ENCODE results near the gene ATP6V1G3.
"Not testable (repeated sequence)": the region's sequence is repeated elsewhere in the genome, so short reads cannot be mapped to it uniquely, and the experiment has no call there.

Gene ATP6V1G3

GRCh38 chr1:198524127-198524526 is 16.4 kb downstream of the ATP6V1G3 start:
- no CpG with 5 or more reads among the region's 10 CpGs for WGBS (ENCODE audit: insufficient coverage, insufficient read length)
- not testable (repeated sequence) for H3K27me3 ChIP-seq (ENCODE audit: control insufficient read depth, insufficient read depth, low read length); DNase-seq (ENCODE audit: low read depth, low spot score); H3K4me1 ChIP-seq (ENCODE audit: control insufficient read depth, insufficient read depth, low read length); H3K27ac ChIP-seq (ENCODE audit: low read length); H3K36me3 ChIP-seq (ENCODE audit: control insufficient read depth, insufficient read depth, low read length); H3K4me3 ChIP-seq (ENCODE audit: low read length); H3K9me3 ChIP-seq (ENCODE audit: control insufficient read depth, insufficient read depth, low read length)

GRCh38 chr1:198523182-198523950 is 17.1 kb downstream of the ATP6V1G3 start:
- no peak overlapping the region for H3K27ac ChIP-seq (ENCODE audit: low read length)
- H3K9me3 ChIP-seq (ENCODE audit: control insufficient read depth, insufficient read depth, low read length) = no peaks in the 10 kb centered on the region
- H3K27me3 ChIP-seq (ENCODE audit: control insufficient read depth, insufficient read depth, low read length) = no peaks in the 10 kb centered on the region
- H3K4me1 ChIP-seq (ENCODE audit: control insufficient read depth, insufficient read depth, low read length) = peaks cover 2% of the 10 kb centered on the region
- WGBS (ENCODE audit: insufficient coverage, insufficient read length) = no CpG with 5 or more reads among the region's 2 CpGs
- no peaks in the 10 kb centered on the region for H3K36me3 ChIP-seq (ENCODE audit: control insufficient read depth, insufficient read depth, low read length)
- H3K4me3 ChIP-seq (ENCODE audit: low read length) = no peak overlapping the region
- DNase-seq (ENCODE audit: low read depth, low spot score) = no peak

DNA sequence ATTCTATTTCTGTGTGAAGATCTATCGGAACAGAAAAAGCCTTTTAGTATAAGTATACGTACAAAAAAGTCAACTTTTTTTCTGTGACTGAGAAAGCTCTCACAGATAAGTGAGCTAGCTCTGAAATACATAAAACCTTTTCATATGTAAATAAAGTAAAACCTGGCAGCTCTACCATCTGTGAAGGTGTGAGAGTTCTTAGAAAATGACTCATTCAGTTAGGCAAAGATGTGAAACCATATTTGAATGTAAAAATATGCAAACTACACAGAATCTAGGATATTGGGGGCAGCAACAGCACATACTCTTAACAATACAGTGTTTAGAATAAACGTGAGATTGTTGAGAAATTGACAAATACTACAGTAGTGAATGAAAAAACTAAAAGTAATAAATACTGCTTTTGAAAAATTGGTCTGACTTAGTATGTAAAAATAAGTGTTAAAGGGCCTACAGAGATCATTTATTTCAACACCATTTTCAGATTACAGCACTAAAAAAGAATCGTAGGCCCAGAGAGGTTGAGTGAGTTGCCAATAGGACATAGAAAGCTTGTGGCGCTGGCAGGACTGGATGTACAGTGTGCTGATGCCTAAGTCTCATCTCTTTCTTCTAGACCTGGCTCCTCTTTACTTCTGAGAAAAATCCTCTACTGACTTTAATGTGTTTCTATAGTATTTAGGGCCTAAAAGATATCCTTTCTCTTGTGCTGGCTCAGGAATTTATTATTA is 19.8 kb downstream of the ATP6V1G3 start:
- WGBS (ENCODE audit: insufficient coverage, insufficient read length) = no CpG with 5 or more reads among the region's 5 CpGs
- no peaks in the 10 kb centered on the region for H3K27me3 ChIP-seq (ENCODE audit: control insufficient read depth, insufficient read depth, low read length)
- no peak overlapping the region for H3K4me3 ChIP-seq (ENCODE audit: low read length)
- peaks cover 2% of the 10 kb centered on the region for H3K4me1 ChIP-seq (ENCODE audit: control insufficient read depth, insufficient read depth, low read length)
- no peaks in the 10 kb centered on the region for H3K9me3 ChIP-seq (ENCODE audit: control insufficient read depth, insufficient read depth, low read length)
- no peak for DNase-seq (ENCODE audit: low read depth, low spot score)
- H3K36me3 ChIP-seq (ENCODE audit: control insufficient read depth, insufficient read depth, low read length) = no peaks in the 10 kb centered on the region
- H3K27ac ChIP-seq (ENCODE audit: low read length) = no peak overlapping the region

- H3K4me3 ChIP-seq (ENCODE audit: low read length) = no peak overlapping the region
- H3K9me3 ChIP-seq (ENCODE audit: control insufficient read depth, insufficient read depth, low read length) = no peaks in the 10 kb centered on the region
- no peaks in the 10 kb centered on the region for H3K27me3 ChIP-seq (ENCODE audit: control insufficient read depth, insufficient read depth, low read length)
- WGBS (ENCODE audit: insufficient coverage, insufficient read length) = no CpG with 5 or more reads among the region's 10 CpGs
- peaks cover 2% of the 10 kb centered on the region for H3K4me1 ChIP-seq (ENCODE audit: control insufficient read depth, insufficient read depth, low read length)
- H3K27ac ChIP-seq (ENCODE audit: low read length) = no peak overlapping the region
- DNase-seq (ENCODE audit: low read depth, low spot score) = no peak
- H3K36me3 ChIP-seq (ENCODE audit: control insufficient read depth, insufficient read depth, low read length) = no peaks in the 10 kb centered on the region
These were observed 20.6 kb downstream of the ATP6V1G3 start for GRCh38 chr1:198519639-198520501.

- DNase-seq (ENCODE audit: low read depth, low spot score) = no peak
- Histone ChIP-seq H3K36me3 (ENCODE audit: control insufficient read depth, insufficient read depth, low read length) (no peaks in the 10 kb centered on the region), H3K4me3 (ENCODE audit: low read length) (no peak overlapping the region), H3K9me3 (ENCODE audit: control insufficient read depth, insufficient read depth, low read length) (no peaks in the 10 kb centered on the region), H3K4me1 (ENCODE audit: control insufficient read depth, insufficient read depth, low read length) (peaks cover 2% of the 10 kb centered on the region), H3K27me3 (ENCODE audit: control insufficient read depth, insufficient read depth, low read length) (no peaks in the 10 kb centered on the region), H3K27ac (ENCODE audit: low read length) (no peak overlapping the region)
These were observed 22.8 kb downstream of the ATP6V1G3 start for GRCh38 chr1:198517623-198518199.

GRCh38 chr1:198500096-198500495 is 40.4 kb downstream of the ATP6V1G3 start:
- H3K27me3 ChIP-seq (ENCODE audit: control insufficient read depth, insufficient read depth, low read length) = no peaks in the 10 kb centered on the region
- DNase-seq (ENCODE audit: low read depth, low spot score) = no peak
- no peaks in the 10 kb centered on the region for H3K4me1 ChIP-seq (ENCODE audit: control insufficient read depth, insufficient read depth, low read length)
- H3K9me3 ChIP-seq (ENCODE audit: control insufficient read depth, insufficient read depth, low read length) = no peaks in the 10 kb centered on the region; the same call in 1 of the 2 replicates
- no peaks in the 10 kb centered on the region for H3K36me3 ChIP-seq (ENCODE audit: control insufficient read depth, insufficient read depth, low read length)
- no peak overlapping the region for H3K27ac ChIP-seq (ENCODE audit: low read length)
- H3K4me3 ChIP-seq (ENCODE audit: low read length) = no peak overlapping the region

DNA sequence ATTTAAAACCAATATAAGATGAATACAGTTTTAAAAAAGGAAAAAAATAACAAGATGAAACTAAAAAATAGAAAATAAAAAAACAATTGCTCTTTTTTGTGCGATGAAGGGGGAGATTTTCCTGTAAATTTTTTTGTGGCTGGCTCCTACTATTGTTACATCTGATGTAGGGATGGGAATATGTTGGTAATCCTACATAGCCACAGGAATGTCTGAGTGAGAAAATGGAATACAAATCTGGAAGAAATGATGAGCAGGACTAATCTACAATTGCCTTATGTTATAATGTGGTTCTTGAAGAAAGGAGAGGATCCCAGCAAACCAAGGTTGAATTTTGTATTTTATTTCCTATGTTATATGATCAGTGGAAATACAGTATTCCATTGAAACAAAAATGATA is 40.9 kb downstream of the ATP6V1G3 start:
- H3K4me3 ChIP-seq (ENCODE audit: low read length) = no peak overlapping the region
- no peaks in the 10 kb centered on the region for H3K4me1 ChIP-seq (ENCODE audit: control insufficient read depth, insufficient read depth, low read length)
- no peaks in the 10 kb centered on the region; the same call in 1 of the 2 replicates for H3K9me3 ChIP-seq (ENCODE audit: control insufficient read depth, insufficient read depth, low read length)
- no peak for DNase-seq (ENCODE audit: low read depth, low spot score)
- no peaks in the 10 kb centered on the region for H3K36me3 ChIP-seq (ENCODE audit: control insufficient read depth, insufficient read depth, low read length)
- no CpG with 5 or more reads among the region's 1 CpG for WGBS (ENCODE audit: insufficient coverage, insufficient read length)
- H3K27me3 ChIP-seq (ENCODE audit: control insufficient read depth, insufficient read depth, low read length) = no peaks in the 10 kb centered on the region
- no peak overlapping the region for H3K27ac ChIP-seq (ENCODE audit: low read length)

DNA sequence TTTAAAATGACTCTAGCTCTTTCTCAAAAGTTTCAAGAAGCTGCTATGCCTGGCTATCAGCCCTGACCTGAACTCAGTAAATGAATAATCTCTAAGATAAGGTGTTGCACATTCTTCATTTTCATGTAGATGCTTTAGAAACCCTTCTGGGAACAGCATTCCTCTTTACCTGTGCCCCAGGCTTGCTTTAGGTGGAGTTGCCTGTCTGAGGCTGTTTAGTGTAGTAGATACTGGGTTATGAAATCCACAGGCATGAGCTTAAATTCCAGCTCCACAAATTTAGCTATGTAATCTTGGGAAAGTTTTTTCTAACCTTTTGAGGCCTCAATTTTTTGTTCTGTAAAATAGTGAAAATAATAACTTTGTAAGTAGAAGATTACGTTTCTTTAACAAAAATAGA is 41.6 kb downstream of the ATP6V1G3 start:
- Histone ChIP-seq H3K9me3 (ENCODE audit: control insufficient read depth, insufficient read depth, low read length) (no peaks in the 10 kb centered on the region; the same call in 1 of the 2 replicates), H3K27ac (ENCODE audit: low read length) (no peak overlapping the region), H3K27me3 (ENCODE audit: control insufficient read depth, insufficient read depth, low read length) (no peaks in the 10 kb centered on the region), H3K4me1 (ENCODE audit: control insufficient read depth, insufficient read depth, low read length) (no peaks in the 10 kb centered on the region), H3K4me3 (ENCODE audit: low read length) (no peak overlapping the region), H3K36me3 (ENCODE audit: control insufficient read depth, insufficient read depth, low read length) (no peaks in the 10 kb centered on the region)
- no CpG with 5 or more reads among the region's 1 CpG for WGBS (ENCODE audit: insufficient coverage, insufficient read length)
- no peak for DNase-seq (ENCODE audit: low read depth, low spot score)

GRCh38 chr1:198498103-198498385 is 42.4 kb downstream of the ATP6V1G3 start:
- Histone ChIP-seq H3K4me3 (ENCODE audit: low read length) (no peak overlapping the region), H3K9me3 (ENCODE audit: control insufficient read depth, insufficient read depth, low read length) (no peaks in the 10 kb centered on the region; the same call in 1 of the 2 replicates), H3K36me3 (ENCODE audit: control insufficient read depth, insufficient read depth, low read length) (no peaks in the 10 kb centered on the region), H3K4me1 (ENCODE audit: control insufficient read depth, insufficient read depth, low read length) (no peaks in the 10 kb centered on the region), H3K27ac (ENCODE audit: low read length) (no peak overlapping the region), H3K27me3 (ENCODE audit: control insufficient read depth, insufficient read depth, low read length) (no peaks in the 10 kb centered on the region)
- no peak for DNase-seq (ENCODE audit: low read depth, low spot score)
- WGBS (ENCODE audit: insufficient coverage, insufficient read length) = no CpG with 5 or more reads among the region's 1 CpG

- Histone ChIP-seq H3K27ac (ENCODE audit: low read length) (no peak overlapping the region), H3K36me3 (ENCODE audit: control insufficient read depth, insufficient read depth, low read length) (no peaks in the 10 kb centered on the region), H3K9me3 (ENCODE audit: control insufficient read depth, insufficient read depth, low read length) (no peaks in the 10 kb centered on the region; the same call in 1 of the 2 replicates), H3K4me1 (ENCODE audit: control insufficient read depth, insufficient read depth, low read length) (no peaks in the 10 kb centered on the region), H3K27me3 (ENCODE audit: control insufficient read depth, insufficient read depth, low read length) (no peaks in the 10 kb centered on the region), H3K4me3 (ENCODE audit: low read length) (no peak overlapping the region)
- DNase-seq (ENCODE audit: low read depth, low spot score) = no peak
- WGBS (ENCODE audit: insufficient coverage, insufficient read length) = no CpG with 5 or more reads among the region's 3 CpGs
These were observed 43.0 kb downstream of the ATP6V1G3 start for GRCh38 chr1:198497326-198498102.

All from iPS DF 6.9 (cell line).